ENCODE measurements around the gene MAGI2. TPM values are rescaled to one million over a fixed set of nuclear protein-coding genes. Genes with fewer than 3 reads are reported as not detected.

The MAGI2 gene
- total and polyA plus RNA-seq, 2 experiments from 2014 or later = 10.4 to 26.4 TPM

DNA sequence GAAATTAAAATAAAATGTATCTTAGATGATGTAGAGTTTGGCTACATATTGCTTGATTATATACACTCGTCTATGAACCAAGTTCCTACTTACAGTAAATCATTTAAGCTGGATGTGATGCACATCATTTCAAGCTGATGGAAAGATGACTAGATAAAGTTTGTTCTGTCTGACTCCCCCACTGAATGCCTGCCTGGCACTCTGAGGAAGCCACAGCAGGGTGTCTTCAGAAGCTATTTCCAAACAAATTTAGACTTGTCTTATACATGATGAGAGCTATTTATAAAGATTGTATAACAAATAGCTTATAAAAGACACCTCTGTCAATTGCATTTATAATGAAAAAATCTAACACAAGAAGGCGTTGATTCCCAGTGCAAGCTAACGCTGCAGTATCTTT, 741.4 kb downstream of the MAGI2 start (continued):
- TF ChIP-seq, protein P1, sequence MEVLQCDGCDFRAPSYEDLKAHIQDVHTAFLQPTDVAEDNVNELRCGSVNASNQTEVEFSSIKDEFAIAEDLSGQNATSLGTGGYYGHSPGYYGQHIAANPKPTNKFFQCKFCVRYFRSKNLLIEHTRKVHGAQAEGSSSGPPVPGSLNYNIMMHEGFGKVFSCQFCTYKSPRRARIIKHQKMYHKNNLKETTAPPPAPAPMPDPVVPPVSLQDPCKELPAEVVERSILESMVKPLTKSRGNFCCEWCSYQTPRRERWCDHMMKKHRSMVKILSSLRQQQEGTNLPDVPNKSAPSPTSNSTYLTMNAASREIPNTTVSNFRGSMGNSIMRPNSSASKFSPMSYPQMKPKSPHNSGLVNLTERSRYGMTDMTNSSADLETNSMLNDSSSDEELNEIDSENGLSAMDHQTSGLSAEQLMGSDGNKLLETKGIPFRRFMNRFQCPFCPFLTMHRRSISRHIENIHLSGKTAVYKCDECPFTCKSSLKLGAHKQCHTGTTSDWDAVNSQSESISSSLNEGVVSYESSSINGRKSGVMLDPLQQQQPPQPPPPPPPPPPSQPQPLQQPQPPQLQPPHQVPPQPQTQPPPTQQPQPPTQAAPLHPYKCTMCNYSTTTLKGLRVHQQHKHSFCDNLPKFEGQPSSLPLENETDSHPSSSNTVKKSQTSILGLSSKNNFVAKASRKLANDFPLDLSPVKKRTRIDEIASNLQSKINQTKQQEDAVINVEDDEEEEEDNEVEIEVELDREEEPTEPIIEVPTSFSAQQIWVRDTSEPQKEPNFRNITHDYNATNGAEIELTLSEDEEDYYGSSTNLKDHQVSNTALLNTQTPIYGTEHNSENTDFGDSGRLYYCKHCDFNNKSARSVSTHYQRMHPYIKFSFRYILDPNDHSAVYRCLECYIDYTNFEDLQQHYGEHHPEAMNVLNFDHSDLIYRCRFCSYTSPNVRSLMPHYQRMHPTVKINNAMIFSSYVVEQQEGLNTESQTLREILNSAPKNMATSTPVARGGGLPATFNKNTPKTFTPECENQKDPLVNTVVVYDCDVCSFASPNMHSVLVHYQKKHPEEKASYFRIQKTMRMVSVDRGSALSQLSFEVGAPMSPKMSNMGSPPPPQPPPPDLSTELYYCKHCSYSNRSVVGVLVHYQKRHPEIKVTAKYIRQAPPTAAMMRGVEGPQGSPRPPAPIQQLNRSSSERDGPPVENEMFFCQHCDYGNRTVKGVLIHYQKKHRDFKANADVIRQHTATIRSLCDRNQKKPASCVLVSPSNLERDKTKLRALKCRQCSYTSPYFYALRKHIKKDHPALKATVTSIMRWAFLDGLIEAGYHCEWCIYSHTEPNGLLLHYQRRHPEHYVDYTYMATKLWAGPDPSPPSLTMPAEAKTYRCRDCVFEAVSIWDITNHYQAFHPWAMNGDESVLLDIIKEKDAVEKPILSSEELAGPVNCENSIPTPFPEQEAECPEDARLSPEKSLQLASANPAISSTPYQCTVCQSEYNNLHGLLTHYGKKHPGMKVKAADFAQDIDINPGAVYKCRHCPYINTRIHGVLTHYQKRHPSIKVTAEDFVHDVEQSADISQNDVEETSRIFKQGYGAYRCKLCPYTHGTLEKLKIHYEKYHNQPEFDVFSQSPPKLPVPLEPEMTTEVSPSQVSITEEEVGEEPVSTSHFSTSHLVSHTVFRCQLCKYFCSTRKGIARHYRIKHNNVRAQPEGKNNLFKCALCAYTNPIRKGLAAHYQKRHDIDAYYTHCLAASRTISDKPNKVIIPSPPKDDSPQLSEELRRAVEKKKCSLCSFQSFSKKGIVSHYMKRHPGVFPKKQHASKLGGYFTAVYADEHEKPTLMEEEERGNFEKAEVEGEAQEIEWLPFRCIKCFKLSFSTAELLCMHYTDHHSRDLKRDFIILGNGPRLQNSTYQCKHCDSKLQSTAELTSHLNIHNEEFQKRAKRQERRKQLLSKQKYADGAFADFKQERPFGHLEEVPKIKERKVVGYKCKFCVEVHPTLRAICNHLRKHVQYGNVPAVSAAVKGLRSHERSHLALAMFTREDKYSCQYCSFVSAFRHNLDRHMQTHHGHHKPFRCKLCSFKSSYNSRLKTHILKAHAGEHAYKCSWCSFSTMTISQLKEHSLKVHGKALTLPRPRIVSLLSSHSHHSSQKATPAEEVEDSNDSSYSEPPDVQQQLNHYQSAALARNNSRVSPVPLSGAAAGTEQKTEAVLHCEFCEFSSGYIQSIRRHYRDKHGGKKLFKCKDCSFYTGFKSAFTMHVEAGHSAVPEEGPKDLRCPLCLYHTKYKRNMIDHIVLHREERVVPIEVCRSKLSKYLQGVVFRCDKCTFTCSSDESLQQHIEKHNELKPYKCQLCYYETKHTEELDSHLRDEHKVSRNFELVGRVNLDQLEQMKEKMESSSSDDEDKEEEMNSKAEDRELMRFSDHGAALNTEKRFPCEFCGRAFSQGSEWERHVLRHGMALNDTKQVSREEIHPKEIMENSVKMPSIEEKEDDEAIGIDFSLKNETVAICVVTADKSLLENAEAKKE (CRISPR knock-in tag; IDR thresholded peaks at IDR 0.05) = no peak
- TF ChIP-seq, protein P2, sequence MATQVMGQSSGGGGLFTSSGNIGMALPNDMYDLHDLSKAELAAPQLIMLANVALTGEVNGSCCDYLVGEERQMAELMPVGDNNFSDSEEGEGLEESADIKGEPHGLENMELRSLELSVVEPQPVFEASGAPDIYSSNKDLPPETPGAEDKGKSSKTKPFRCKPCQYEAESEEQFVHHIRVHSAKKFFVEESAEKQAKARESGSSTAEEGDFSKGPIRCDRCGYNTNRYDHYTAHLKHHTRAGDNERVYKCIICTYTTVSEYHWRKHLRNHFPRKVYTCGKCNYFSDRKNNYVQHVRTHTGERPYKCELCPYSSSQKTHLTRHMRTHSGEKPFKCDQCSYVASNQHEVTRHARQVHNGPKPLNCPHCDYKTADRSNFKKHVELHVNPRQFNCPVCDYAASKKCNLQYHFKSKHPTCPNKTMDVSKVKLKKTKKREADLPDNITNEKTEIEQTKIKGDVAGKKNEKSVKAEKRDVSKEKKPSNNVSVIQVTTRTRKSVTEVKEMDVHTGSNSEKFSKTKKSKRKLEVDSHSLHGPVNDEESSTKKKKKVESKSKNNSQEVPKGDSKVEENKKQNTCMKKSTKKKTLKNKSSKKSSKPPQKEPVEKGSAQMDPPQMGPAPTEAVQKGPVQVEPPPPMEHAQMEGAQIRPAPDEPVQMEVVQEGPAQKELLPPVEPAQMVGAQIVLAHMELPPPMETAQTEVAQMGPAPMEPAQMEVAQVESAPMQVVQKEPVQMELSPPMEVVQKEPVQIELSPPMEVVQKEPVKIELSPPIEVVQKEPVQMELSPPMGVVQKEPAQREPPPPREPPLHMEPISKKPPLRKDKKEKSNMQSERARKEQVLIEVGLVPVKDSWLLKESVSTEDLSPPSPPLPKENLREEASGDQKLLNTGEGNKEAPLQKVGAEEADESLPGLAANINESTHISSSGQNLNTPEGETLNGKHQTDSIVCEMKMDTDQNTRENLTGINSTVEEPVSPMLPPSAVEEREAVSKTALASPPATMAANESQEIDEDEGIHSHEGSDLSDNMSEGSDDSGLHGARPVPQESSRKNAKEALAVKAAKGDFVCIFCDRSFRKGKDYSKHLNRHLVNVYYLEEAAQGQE (IDR thresholded peaks at IDR 0.05; ENCODE audit: unreplicated experiment) = no peak
- no peak for TF ChIP-seq POLR2AphosphoS5 (IDR thresholded peaks at IDR 0.05; ENCODE audit: low read depth)
- no peak for TF ChIP-seq ZNF114 (CRISPR knock-in tag; IDR thresholded peaks at IDR 0.05)
- TF ChIP-seq, protein P3, sequence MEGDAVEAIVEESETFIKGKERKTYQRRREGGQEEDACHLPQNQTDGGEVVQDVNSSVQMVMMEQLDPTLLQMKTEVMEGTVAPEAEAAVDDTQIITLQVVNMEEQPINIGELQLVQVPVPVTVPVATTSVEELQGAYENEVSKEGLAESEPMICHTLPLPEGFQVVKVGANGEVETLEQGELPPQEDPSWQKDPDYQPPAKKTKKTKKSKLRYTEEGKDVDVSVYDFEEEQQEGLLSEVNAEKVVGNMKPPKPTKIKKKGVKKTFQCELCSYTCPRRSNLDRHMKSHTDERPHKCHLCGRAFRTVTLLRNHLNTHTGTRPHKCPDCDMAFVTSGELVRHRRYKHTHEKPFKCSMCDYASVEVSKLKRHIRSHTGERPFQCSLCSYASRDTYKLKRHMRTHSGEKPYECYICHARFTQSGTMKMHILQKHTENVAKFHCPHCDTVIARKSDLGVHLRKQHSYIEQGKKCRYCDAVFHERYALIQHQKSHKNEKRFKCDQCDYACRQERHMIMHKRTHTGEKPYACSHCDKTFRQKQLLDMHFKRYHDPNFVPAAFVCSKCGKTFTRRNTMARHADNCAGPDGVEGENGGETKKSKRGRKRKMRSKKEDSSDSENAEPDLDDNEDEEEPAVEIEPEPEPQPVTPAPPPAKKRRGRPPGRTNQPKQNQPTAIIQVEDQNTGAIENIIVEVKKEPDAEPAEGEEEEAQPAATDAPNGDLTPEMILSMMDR (conservative IDR thresholded peaks at IDR 0.05; ENCODE audit: low read depth in 2 of 2) = no peak
- no peak for TF ChIP-seq JUNB (IDR thresholded peaks at IDR 0.05; ENCODE audit: unreplicated experiment)
- TF ChIP-seq EZH2phosphoT487 (IDR thresholded peaks at IDR 0.05; ENCODE audit: unreplicated experiment) = no peak
- TF ChIP-seq STAT1 (IDR thresholded peaks at IDR 0.05; ENCODE audit: unreplicated experiment) = no peak
- TF ChIP-seq ZNF331 (CRISPR knock-in tag; IDR thresholded peaks at IDR 0.05; ENCODE audit: low read depth) = no peak
- no peak for TF ChIP-seq EZH2 (IDR thresholded peaks at IDR 0.05; ENCODE audit: low read depth, unreplicated experiment)
